ENCODE measurements around the gene KBTBD8.
A peak's percentile ranks its signal among the peaks of the same experiment; 100 is the strongest.

KBTBD8 gene

GRCh38 chr3:67044955-67045354, 46.8 kb downstream of the KBTBD8 start:
- DNase-seq: no peak

GRCh38 chr3:67045711-67046465, 47.8 kb downstream of the KBTBD8 start:
- DNase-seq: peak; percentile 55

GRCh38 chr3:67047051-67047450, 48.9 kb downstream of the KBTBD8 start:
- no peak for DNase-seq

- no peak for DNase-seq
Measured at GRCh38 chr3:67048067-67048714, 50.1 kb downstream of the KBTBD8 start.

DNA sequence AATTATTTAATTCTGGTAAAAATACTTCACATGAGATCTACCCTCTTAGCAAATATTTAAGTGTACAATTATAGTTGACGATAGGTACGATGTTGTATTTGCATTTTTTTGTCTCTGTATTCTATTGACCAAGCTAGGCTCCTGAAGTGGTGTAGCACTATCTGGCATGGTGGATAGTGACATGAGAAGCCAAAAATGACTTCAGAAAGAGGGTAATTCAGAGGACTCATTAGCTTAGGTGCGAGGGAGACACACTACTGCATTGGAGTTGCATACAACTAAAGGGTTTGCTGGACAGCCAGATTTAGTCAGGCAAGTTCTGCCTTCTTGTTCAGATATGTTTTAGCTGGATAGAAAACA, 50.6 kb downstream of the KBTBD8 start:
- DNase-seq: no peak

- no peak for DNase-seq
Measured at GRCh38 chr3:67059443-67059842, 61.3 kb downstream of the KBTBD8 start.
